HG02981 (cell line): ENCODE results near the gene CDC42EP3.

Experiments used
- ATAC-seq: cut with Tn5 transposase; IDR thresholded peaks from one replicate; pipeline ENCODE4 v1.9.1; 2021; ENCODE audit warnings: mild to moderate bottlenecking, moderate library complexity; ENCODE audit not compliant: unreplicated experiment

The CDC42EP3 gene

GRCh38 chr2:37637190-37637860 lies 34.1 kb downstream of the CDC42EP3 start:
- no peak for ATAC-seq

- ATAC-seq, result no peak
Measured at GRCh38 chr2:37636381-37637066, 34.9 kb downstream of the CDC42EP3 start.

GRCh38 chr2:37635504-37636380 lies 35.7 kb downstream of the CDC42EP3 start:
- ATAC-seq, result peak; percentile 78

- no peak for ATAC-seq
Measured at GRCh38 chr2:37634914-37635503, 36.4 kb downstream of the CDC42EP3 start.

GRCh38 chr2:37633845-37634244 lies 37.6 kb downstream of the CDC42EP3 start:
- no peak for ATAC-seq

- ATAC-seq, result no peak
Measured at GRCh38 chr2:37633234-37633633, 38.2 kb downstream of the CDC42EP3 start.

- ATAC-seq, result no peak
Measured at GRCh38 chr2:37632310-37632709, 39.1 kb downstream of the CDC42EP3 start.

- no peak for ATAC-seq
Measured at GRCh38 chr2:37631698-37632097, 39.7 kb downstream of the CDC42EP3 start.

- no peak for ATAC-seq
Measured at GRCh38 chr2:37631292-37631691, 40.1 kb downstream of the CDC42EP3 start.

GRCh38 chr2:37630776-37631175 lies 40.7 kb downstream of the CDC42EP3 start:
- no peak for ATAC-seq

GRCh38 chr2:37630301-37630700 lies 41.1 kb downstream of the CDC42EP3 start:
- ATAC-seq, result no peak

GRCh38 chr2:37629529-37629928 lies 41.9 kb downstream of the CDC42EP3 start:
- no peak for ATAC-seq

- no peak for ATAC-seq
Measured at GRCh38 chr2:37627710-37628109, 43.7 kb downstream of the CDC42EP3 start.

GRCh38 chr2:37625796-37626571 lies 45.5 kb downstream of the CDC42EP3 start:
- ATAC-seq, result peak; percentile 40

- ATAC-seq, result no peak
Measured at GRCh38 chr2:37625156-37625555, 46.3 kb downstream of the CDC42EP3 start.

- ATAC-seq, result peak; percentile 82
Measured at GRCh38 chr2:37623971-37624900, 47.2 kb downstream of the CDC42EP3 start.

- no peak for ATAC-seq
Measured at GRCh38 chr2:37623406-37623805, 48.0 kb downstream of the CDC42EP3 start.

- no peak for ATAC-seq
Measured at GRCh38 chr2:37622450-37623100, 48.9 kb downstream of the CDC42EP3 start.

- ATAC-seq, result no peak
Measured at GRCh38 chr2:37621199-37621598, 50.2 kb downstream of the CDC42EP3 start.
